ENCODE results near the gene MRRF.

DNA sequence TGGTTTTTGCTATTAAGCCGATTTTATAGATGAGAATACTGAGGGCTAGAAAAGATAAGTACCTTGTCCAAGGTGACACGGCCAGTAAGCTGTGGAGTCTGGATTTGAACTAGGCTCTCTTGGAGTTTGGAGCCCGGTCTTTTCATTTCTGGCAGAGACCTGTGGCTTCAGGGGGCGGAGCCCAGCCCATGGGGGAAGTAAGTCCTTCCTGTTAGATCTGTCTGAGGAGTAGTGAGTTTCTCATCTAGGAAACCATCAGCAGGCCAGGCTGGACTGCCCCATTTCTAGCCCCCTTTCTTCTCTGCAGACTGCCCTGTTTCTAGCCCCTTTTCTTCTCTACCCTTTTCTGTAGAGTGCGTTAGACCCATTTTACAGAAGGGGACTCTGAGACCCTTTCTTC, 105.6 kb downstream of the MRRF start:
- TF ChIP-seq, protein P1, sequence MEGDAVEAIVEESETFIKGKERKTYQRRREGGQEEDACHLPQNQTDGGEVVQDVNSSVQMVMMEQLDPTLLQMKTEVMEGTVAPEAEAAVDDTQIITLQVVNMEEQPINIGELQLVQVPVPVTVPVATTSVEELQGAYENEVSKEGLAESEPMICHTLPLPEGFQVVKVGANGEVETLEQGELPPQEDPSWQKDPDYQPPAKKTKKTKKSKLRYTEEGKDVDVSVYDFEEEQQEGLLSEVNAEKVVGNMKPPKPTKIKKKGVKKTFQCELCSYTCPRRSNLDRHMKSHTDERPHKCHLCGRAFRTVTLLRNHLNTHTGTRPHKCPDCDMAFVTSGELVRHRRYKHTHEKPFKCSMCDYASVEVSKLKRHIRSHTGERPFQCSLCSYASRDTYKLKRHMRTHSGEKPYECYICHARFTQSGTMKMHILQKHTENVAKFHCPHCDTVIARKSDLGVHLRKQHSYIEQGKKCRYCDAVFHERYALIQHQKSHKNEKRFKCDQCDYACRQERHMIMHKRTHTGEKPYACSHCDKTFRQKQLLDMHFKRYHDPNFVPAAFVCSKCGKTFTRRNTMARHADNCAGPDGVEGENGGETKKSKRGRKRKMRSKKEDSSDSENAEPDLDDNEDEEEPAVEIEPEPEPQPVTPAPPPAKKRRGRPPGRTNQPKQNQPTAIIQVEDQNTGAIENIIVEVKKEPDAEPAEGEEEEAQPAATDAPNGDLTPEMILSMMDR (IDR thresholded peaks at IDR 0.05) = no peak
- no peak for TF ChIP-seq EP300 (IDR thresholded peaks at IDR 0.05)
- TF ChIP-seq POLR2A (IDR thresholded peaks at IDR 0.05) = no peak
